Measurements from ENCODE around the gene CCDC182. TPM values are rescaled to one million over a fixed set of nuclear protein-coding genes. Genes with fewer than 3 reads are reported as not detected.

CCDC182 gene
- total and polyA plus RNA-seq, 2 of the 13 experiments (the other 11 are each of a cell fraction or from before 2014, with no cell fraction given): not detected

GRCh38 chr17:57749701-57750100 is 4.6 kb upstream of the CCDC182 start (continued):
- TF ChIP-seq ZNF772 (CRISPR knock-in tag; IDR thresholded peaks at IDR 0.05) (no peak), TSC22D2 (CRISPR knock-in tag; IDR thresholded peaks at IDR 0.05; ENCODE audit: borderline replicate concordance) (no peak), PCBP2 (optimal IDR thresholded peaks at IDR 0.05; ENCODE audit: low read depth, low read length, poor library complexity, severe bottlenecking) (no peak)

- no TSS peak for BruUV-seq (replicated peaks)
- no peaks in the 10 kb centered on the region for H4K20me1 ChIP-seq (ENCODE audit: insufficient read depth, low read length)
- ATAC-seq (peak; percentile 58), FAIRE-seq (peak; percentile 94), DNase-seq (ENCODE audit: low spot score) (peak; percentile 54)
- POLR2A ChIA-PET: no interaction called here
- no peak overlapping the region for H3K4me2 ChIP-seq (ENCODE audit: low read depth, low read length)
- H3K4me3 ChIP-seq (replicated peaks in 1 of 3; ENCODE audit: insufficient read depth in 1 of 3, low read depth in 2 of 3, low read length in 3 of 3): no peak overlapping the region
- no peak overlapping the region for H3K9ac ChIP-seq (ENCODE audit: insufficient read depth, low read depth, low read length)
- no peaks in the 10 kb centered on the region for H3K9me3 ChIP-seq (ENCODE audit: low read length)
- CTCF ChIA-PET (ENCODE audit: low intra/inter-chr PET ratio, low total read pairs): interaction anchor here (0.7 to 2.1 kb wide), 5 partner anchors 85 to 617 kb away, joined by 3 to 25 read pairs (median 5); no protein-coding TSS in a partner anchor
- H2AFZ ChIP-seq (ENCODE audit: low read length): no peak overlapping the region
- in situ Hi-C loops (cut with HindIII; ENCODE audit: extremely low pct_ligation_motif_present, low pct_unique_long_range_greater_than_20kb) (loop anchor here (10.0 kb wide), 1 partner anchor 503 kb away; no protein-coding TSS in a partner anchor), intact Hi-C loops (cut with micrococcal nuclease; ENCODE audit: unreplicated experiment) (loop anchor here (5.0 to 10.0 kb wide), 3 partner anchors 73 to 505 kb away; no protein-coding TSS in a partner anchor)
- H3K27ac ChIP-seq (ENCODE audit: extremely low read length, insufficient read depth, low read length): no peak overlapping the region
- no peaks in the 10 kb centered on the region for H3K36me3 ChIP-seq (replicated peaks in 1 of 2; ENCODE audit: control insufficient read depth in 1 of 2, insufficient read depth in 2 of 2, low read length in 2 of 2)
- WGBS (ENCODE audit: low lambda C conversion rate): 10% methylated on average over 6 of the region's 6 CpGs
- peaks cover 0 to 43% of the 10 kb centered on the region in 2 experiments; a peak in 3 of 5 replicates for H3K27me3 ChIP-seq (ENCODE audit: control insufficient read depth in 1 of 2, insufficient read depth in 2 of 2, low read length in 2 of 2)
- H3K79me2 ChIP-seq (ENCODE audit: insufficient read depth, low read length): no peaks in the 10 kb centered on the region
- H3K4me1 ChIP-seq (ENCODE audit: insufficient read depth, low read length): peaks cover 26% of the 10 kb centered on the region
- TF ChIP-seq ZBTB43 (CRISPR knock-in tag; conservative IDR thresholded peaks at IDR 0.05): no peak
- no peak for TF ChIP-seq LCORL (IDR thresholded peaks at IDR 0.05)
- TF ChIP-seq LCORL (CRISPR knock-in tag; IDR thresholded peaks at IDR 0.05): no peak
- 0 out of 4 replicates have a peak, but pooled peaks of 1 of the 2 experiments have one; percentile 30 for TF ChIP-seq HMGXB4 (CRISPR knock-in tag; IDR thresholded peaks at IDR 0.05; ENCODE audit: borderline replicate concordance in 1 of 2, low read depth in 1 of 2)
- TF ChIP-seq STAG1 (CRISPR knock-in tag; IDR thresholded peaks at IDR 0.05): peak; percentile 91
- TF ChIP-seq XRCC5 (optimal IDR thresholded peaks at IDR 0.05; ENCODE audit: low read length): peak; percentile 21
- no peak for TF ChIP-seq ZNF329 (CRISPR knock-in tag; IDR thresholded peaks at IDR 0.05; ENCODE audit: low read depth)
- TF ChIP-seq SMC3 (IDR thresholded peaks at IDR 0.05; ENCODE audit: low read length): peak; percentile 76
- no peak for TF ChIP-seq ONECUT2 (CRISPR knock-in tag; IDR thresholded peaks at IDR 0.05)
- peak; percentile 89 for TF ChIP-seq CTCF (CRISPR knock-in tag; IDR thresholded peaks at IDR 0.05)
- no peak for TF ChIP-seq ZNF383 (CRISPR knock-in tag; IDR thresholded peaks at IDR 0.05; ENCODE audit: borderline replicate concordance)
- TF ChIP-seq ZNF615 (CRISPR knock-in tag; IDR thresholded peaks at IDR 0.05; ENCODE audit: borderline replicate concordance): no peak
- TF ChIP-seq CREM (IDR thresholded peaks at IDR 0.05): no peak
- no peak for TF ChIP-seq CREM (CRISPR knock-in tag; IDR thresholded peaks at IDR 0.05)
These were observed 2.3 kb upstream of the CCDC182 start for GRCh38 chr17:57747221-57748017.

All from HepG2 (cell line).